GM23248 (cell line): ENCODE data around the gene ANKDD1A. TPM values are rescaled to one million over a fixed set of nuclear protein-coding genes. Genes with fewer than 3 reads are reported as not detected.

Experiments used
- DNase-seq: peaks from one replicate; pipeline ENCODE4 v3.0.0-alpha.2; 2015
- H2AFZ ChIP-seq: fragments of 200-600 bp; sonication (generic); 2 replicates; pipeline ENCODE4 v1.6.1; 2016; ENCODE audit warnings: antibody characterized with exemption
- H3F3A ChIP-seq: fragments of 200-600 bp; sonication (generic); 2 replicates; pipeline ENCODE4 v1.6.1; 2016; ENCODE audit warnings: mild to moderate bottlenecking, antibody characterized with exemption, mixed run types; ENCODE audit not compliant: insufficient read depth
- H3K27ac ChIP-seq: fragments of 200-600 bp; sonication (generic); 2 replicates; pipeline ENCODE4 v1.5.1; 2016; ENCODE audit warnings: mild to moderate bottlenecking
- H3K27me3 ChIP-seq: fragments of 200-600 bp; sonication (generic); replicated peaks from 2 replicates; pipeline ENCODE4 v1.6.1; 2016; ENCODE audit warnings: mild to moderate bottlenecking; ENCODE audit not compliant: insufficient read depth
- H3K36me3 ChIP-seq: fragments of 200-600 bp; sonication (generic); 2 replicates; pipeline ENCODE4 v1.6.1; 2016; ENCODE audit warnings: low read depth, mild to moderate bottlenecking
- H3K4me1 ChIP-seq: fragments of 200-600 bp; sonication (generic); 2 replicates; pipeline ENCODE4 v1.6.1; 2016; ENCODE audit warnings: mild to moderate bottlenecking; ENCODE audit not compliant: insufficient read depth
- H3K4me2 ChIP-seq: fragments of 200-600 bp; sonication (generic); one replicate; pipeline ENCODE4 v1.6.1; 2016; ENCODE audit warnings: mild to moderate bottlenecking; ENCODE audit not compliant: unreplicated experiment
- H3K4me3 ChIP-seq: fragments of 200-600 bp; sonication (generic); 2 replicates; pipeline ENCODE4 v1.5.1; 2016; ENCODE audit warnings: mild to moderate bottlenecking
- H3K79me2 ChIP-seq: fragments of 200-600 bp; sonication (generic); 2 replicates; pipeline ENCODE4 v1.6.1; 2016; ENCODE audit warnings: mild to moderate bottlenecking; ENCODE audit not compliant: insufficient read depth
- H3K9ac ChIP-seq: fragments of 200-600 bp; sonication (generic); 2 replicates; pipeline ENCODE4 v1.6.1; 2016; ENCODE audit warnings: mild to moderate bottlenecking
- H3K9me2 ChIP-seq: fragments of 200-600 bp; sonication (generic); 2 replicates; pipeline ENCODE4 v1.6.1; 2016; ENCODE audit warnings: mixed run types, mild to moderate bottlenecking, moderate library complexity; ENCODE audit not compliant: insufficient read depth
- H3K9me3 ChIP-seq: fragments of 200-600 bp; sonication (generic); one replicate; pipeline ENCODE4 v1.6.1; 2017; ENCODE audit warnings: low read depth
- H4K20me1 ChIP-seq: fragments of 200-600 bp; sonication (generic); 2 replicates; pipeline ENCODE4 v1.6.0; 2016; ENCODE audit not compliant: insufficient read depth
- EZH2 ChIP-seq: fragments of 200-600 bp; sonication (generic); IDR thresholded peaks from 2 replicates; pipeline ENCODE4 v1.6.1; 2018; ENCODE audit warnings: antibody characterized with exemption, mild to moderate bottlenecking; ENCODE audit not compliant: insufficient read depth, poor library complexity, severe bottlenecking
- EZH2phosphoT487 ChIP-seq: fragments of 200-600 bp; sonication (generic); IDR thresholded peaks from 2 replicates; pipeline ENCODE4 v1.6.1; 2018; ENCODE audit warnings: antibody characterized with exemption, moderate library complexity, mild to moderate bottlenecking, low read depth; ENCODE audit not compliant: insufficient read depth
- WGBS, 2 experiments: methylation state at CpG; one replicate each; pipeline ENCODE4 v1.1.6; 2015 to 2017; ENCODE audit warnings: low lambda C conversion rate in 2 of 2, low coverage in 1 of 2; ENCODE audit errors: missing lambda C conversion rate in 2 of 2; 5-methylcytosine and 5-hydroxymethylcytosine counted together
- in situ Hi-C: fragments of 300-500 bp; cut with MboI; formaldehyde crosslinking; loops from 2 replicates; pipeline ENCODE4 v1.15.0; 2020
- polyA plus RNA-seq: library from polyadenylated mRNA; unstranded; fragments of >200 nt; fragmentation: Nextera tagmentation; extraction: Ambion mirVana; gene quantifications from 2 replicates; pipeline ENCODE4 v1.2.1, GENCODE V29; 2016
- total RNA-seq: library from RNA; depleted of rRNA; stranded (reverse); fragments of >200 nt; shearing (Covaris generic); gene quantifications from 2 replicates; pipeline ENCODE4 v1.2.3, GENCODE V29; 2014

ANKDD1A gene
- total and polyA plus RNA-seq, 2 experiments from 2014 or later, result 2.7 to 3.1 TPM

GRCh38 chr15:64909546-64909945, 2.2 kb upstream of the ANKDD1A start:
- Histone ChIP-seq H3F3A (no peaks in the 10 kb centered on the region), H3K9ac (no peak overlapping the region), H3K27me3 (no peaks in the 10 kb centered on the region), H2AFZ (no peak overlapping the region), H3K4me1 (no peaks in the 10 kb centered on the region), H3K27ac (no peak overlapping the region), H3K9me2 (no peaks in the 10 kb centered on the region), H3K79me2 (no peaks in the 10 kb centered on the region), H3K36me3 (no peaks in the 10 kb centered on the region), H4K20me1 (no peaks in the 10 kb centered on the region), H3K4me2 (no peak overlapping the region), H3K4me3 (no peak overlapping the region), H3K9me3 (no peaks in the 10 kb centered on the region)
- in situ Hi-C loops, result loop anchor here (10.0 kb wide), 1 partner anchor 175 kb away; no protein-coding TSS in a partner anchor
- TF ChIP-seq EZH2 (no peak), EZH2phosphoT487 (no peak)
- 98 to 100% methylated on average over 3 of the region's 3 CpGs for WGBS, 2 experiments
- DNase-seq, result no peak

- no peak for DNase-seq
These were observed 950 bp downstream of the ANKDD1A start for GRCh38 chr15:64912379-64913325.

GRCh38 chr15:64915518-64916227, 4.0 kb downstream of the ANKDD1A start:
- Histone ChIP-seq H3K27ac (no peak overlapping the region), H3K4me1 (no peaks in the 10 kb centered on the region), H2AFZ (no peak overlapping the region), H3F3A (no peaks in the 10 kb centered on the region), H3K4me3 (no peak overlapping the region), H3K9me2 (no peaks in the 10 kb centered on the region), H3K79me2 (no peaks in the 10 kb centered on the region), H4K20me1 (no peaks in the 10 kb centered on the region), H3K27me3 (no peaks in the 10 kb centered on the region), H3K9me3 (no peaks in the 10 kb centered on the region), H3K4me2 (no peak overlapping the region), H3K36me3 (no peaks in the 10 kb centered on the region), H3K9ac (no peak overlapping the region)
- in situ Hi-C loops, result no loop called here
- no peak for TF ChIP-seq EZH2
- TF ChIP-seq EZH2phosphoT487, result no peak
- no peak for DNase-seq
- 75 to 77% methylated on average over 13 of the region's 13 CpGs for WGBS, 2 experiments

More at GRCh38 chr15:64912379-64913325, 950 bp downstream of the ANKDD1A start:
- Histone ChIP-seq H3K27me3 (no peaks in the 10 kb centered on the region), H3K9me2 (no peaks in the 10 kb centered on the region), H3K4me3 (no peak overlapping the region), H3K36me3 (no peaks in the 10 kb centered on the region), H3K9me3 (no peaks in the 10 kb centered on the region), H4K20me1 (no peaks in the 10 kb centered on the region), H3K9ac (no peak overlapping the region), H3K4me1 (no peaks in the 10 kb centered on the region), H3K27ac (no peak overlapping the region), H3K4me2 (no peak overlapping the region), H2AFZ (no peak overlapping the region), H3F3A (no peaks in the 10 kb centered on the region), H3K79me2 (no peaks in the 10 kb centered on the region)
- in situ Hi-C loops, result no loop called here
- 95 to 96% methylated on average over 15 of the region's 15 CpGs for WGBS, 2 experiments
- no peak for TF ChIP-seq EZH2phosphoT487
- no peak for TF ChIP-seq EZH2

DNA sequence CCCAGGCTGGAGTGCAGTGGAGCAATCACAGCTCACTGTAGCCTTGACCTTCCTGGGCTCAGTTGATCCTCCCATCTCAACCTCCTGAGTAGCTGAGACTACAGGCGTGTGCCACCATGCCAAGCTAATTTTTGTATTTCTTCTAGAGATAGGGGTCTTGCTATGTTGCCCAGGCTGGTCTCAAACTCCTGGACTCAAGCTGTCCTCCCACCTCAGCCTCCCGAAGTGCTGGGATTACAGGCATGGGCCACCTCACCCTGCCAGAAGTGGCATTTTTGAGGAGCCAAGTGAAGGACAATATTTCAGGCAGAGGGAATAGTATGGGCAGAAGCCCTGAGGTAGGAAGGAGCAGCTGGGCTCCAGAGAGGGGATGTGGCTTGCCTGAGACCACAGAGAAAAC, 4.7 kb downstream of the ANKDD1A start:
- no peaks in the 10 kb centered on the region for H3K79me2 ChIP-seq
- H3K9ac ChIP-seq, result no peak overlapping the region
- H3K4me3 ChIP-seq, result no peak overlapping the region
- no peak overlapping the region for H3K27ac ChIP-seq
- H3F3A ChIP-seq, result no peaks in the 10 kb centered on the region
- no peak overlapping the region for H3K4me2 ChIP-seq
- no peaks in the 10 kb centered on the region for H3K36me3 ChIP-seq
- 87 to 92% methylated on average over 2 of the region's 2 CpGs for WGBS, 2 experiments
- DNase-seq, result no peak
- H3K4me1 ChIP-seq, result no peaks in the 10 kb centered on the region
- in situ Hi-C loops, result no loop called here
- TF ChIP-seq EZH2, result no peak
- no peak for TF ChIP-seq EZH2phosphoT487
- H2AFZ ChIP-seq, result no peak overlapping the region
- no peaks in the 10 kb centered on the region for H4K20me1 ChIP-seq
- no peaks in the 10 kb centered on the region for H3K9me2 ChIP-seq
- H3K27me3 ChIP-seq, result no peaks in the 10 kb centered on the region
- H3K9me3 ChIP-seq, result no peaks in the 10 kb centered on the region
